HEK293 (cell line): ENCODE data around the gene CSMD2.

ENCODE experiments used
- CTCF ChIA-PET: fragments of 350-600 bp; formaldehyde crosslinking; extraction: SDS; loops from one replicate; lab custom pipeline; 2021; ENCODE audit warnings: antibody characterized with exemption; lab: Yijun Ruan, JAX
- POLR2A ChIA-PET: fragments of 300-600 bp; formaldehyde crosslinking; extraction: SDS; loops from one replicate; lab custom pipeline; 2020; ENCODE audit warnings: antibody characterized with exemption, inconsistent platforms; lab: Yijun Ruan, JAX
- H3K27ac ChIP-seq: fragments of 200-500 bp; sonication (Bioruptor generic); 2 replicates; pipeline ENCODE4 v1.5.1; 2014; ENCODE audit warnings: low read depth, low read length, control low read depth, inconsistent platforms; ENCODE audit errors: extremely low read depth
- H3K36me3 ChIP-seq, 2 experiments: fragments of 200-500 bp in 1 of 2; sonication (Bioruptor generic) in 1 of 2; 1 replicate in 1 of 2; 2 replicates in 1 of 2; pipeline ENCODE4 v1.5.1; 2014 to 2017; ENCODE audit warnings: inconsistent platforms in 2 of 2, low read length in 2 of 2; ENCODE audit not compliant: control insufficient read depth in 2 of 2, insufficient read depth in 1 of 2
- H3K4me1 ChIP-seq: fragments of 200-500 bp; sonication (Bioruptor generic); 2 replicates; pipeline ENCODE4 v1.5.1; 2014; ENCODE audit warnings: mild to moderate bottlenecking, low read length, inconsistent platforms; ENCODE audit not compliant: control insufficient read depth, insufficient read depth
- H3K4me3 ChIP-seq: 2 replicates; pipeline ENCODE4 v1.5.1; 2011; ENCODE audit warnings: low read depth, mild to moderate bottlenecking, control low read depth, low read length, moderate library complexity
- H3K9me3 ChIP-seq: fragments of 200-500 bp; sonication (Bioruptor generic); 2 replicates; pipeline ENCODE4 v1.5.1; 2014; ENCODE audit warnings: low read depth, low read length, inconsistent platforms; ENCODE audit not compliant: control insufficient read depth, insufficient read depth
- FEZF1 ChIP-seq: fragments of 450-650 bp; formaldehyde crosslinking; IDR thresholded peaks from 2 replicates; pipeline ENCODE4 v1.5.1; 2016; ENCODE audit warnings: missing biosample characterization, missing genetic modification characterization
- GLIS2 ChIP-seq: fragments of 450-650 bp; formaldehyde crosslinking; IDR thresholded peaks from 2 replicates; pipeline ENCODE4 v1.5.1; 2016; ENCODE audit warnings: missing biosample characterization, missing genetic modification characterization
- SCRT1 ChIP-seq: fragments of 450-650 bp; formaldehyde crosslinking; IDR thresholded peaks from 2 replicates; pipeline ENCODE4 v1.5.1; 2016; ENCODE audit warnings: missing biosample characterization, missing genetic modification characterization, borderline replicate concordance
- SP7 ChIP-seq: fragments of 450-650 bp; formaldehyde crosslinking; IDR thresholded peaks from 2 replicates; pipeline ENCODE4 v1.5.1; 2016; ENCODE audit warnings: missing biosample characterization, missing genetic modification characterization
- ZNF140 ChIP-seq: fragments of 450-650 bp; formaldehyde crosslinking; IDR thresholded peaks from 2 replicates; pipeline ENCODE4 v1.5.1; 2016; ENCODE audit warnings: missing biosample characterization, missing genetic modification characterization
- ZNF157 ChIP-seq: fragments of 450-650 bp; formaldehyde crosslinking; IDR thresholded peaks from 2 replicates; pipeline ENCODE4 v1.5.1; 2016; ENCODE audit warnings: missing biosample characterization, missing genetic modification characterization
- ZNF184 ChIP-seq: fragments of 450-650 bp; IDR thresholded peaks from 2 replicates; pipeline ENCODE4 v1.5.1; 2018; ENCODE audit warnings: missing biosample characterization, mild to moderate bottlenecking, missing genetic modification characterization
- ZNF202 ChIP-seq: fragments of 450-650 bp; formaldehyde crosslinking; IDR thresholded peaks from 2 replicates; pipeline ENCODE4 v1.5.1; 2016; ENCODE audit warnings: missing biosample characterization, missing genetic modification characterization, borderline replicate concordance
- ZNF239 ChIP-seq: fragments of 450-650 bp; formaldehyde crosslinking; IDR thresholded peaks from 2 replicates; pipeline ENCODE4 v1.5.1; 2016; ENCODE audit warnings: missing biosample characterization, missing genetic modification characterization
- ZNF311 ChIP-seq: fragments of 450-650 bp; formaldehyde crosslinking; IDR thresholded peaks from 2 replicates; pipeline ENCODE4 v1.5.1; 2017; ENCODE audit warnings: missing biosample characterization, missing genetic modification characterization, borderline replicate concordance
- ZNF433 ChIP-seq: fragments of 450-650 bp; formaldehyde crosslinking; IDR thresholded peaks from 2 replicates; pipeline ENCODE4 v1.5.1; 2016; ENCODE audit warnings: missing biosample characterization, missing genetic modification characterization, low read depth
- ZNF510 ChIP-seq: fragments of 450-650 bp; formaldehyde crosslinking; IDR thresholded peaks from 2 replicates; pipeline ENCODE4 v1.5.1; 2018; ENCODE audit warnings: mild to moderate bottlenecking, missing genetic modification characterization, missing biosample characterization; ENCODE audit not compliant: insufficient replicate concordance
- ZNF610 ChIP-seq: fragments of 450-650 bp; formaldehyde crosslinking; IDR thresholded peaks from 2 replicates; pipeline ENCODE4 v1.5.1; 2016; ENCODE audit warnings: missing biosample characterization, missing genetic modification characterization, borderline replicate concordance
- ZNF621 ChIP-seq: fragments of 450-650 bp; formaldehyde crosslinking; IDR thresholded peaks from 2 replicates; pipeline ENCODE4 v1.5.1; 2017; ENCODE audit warnings: missing biosample characterization, missing genetic modification characterization
- ZNF654 ChIP-seq: fragments of 450-650 bp; formaldehyde crosslinking; IDR thresholded peaks from 2 replicates; pipeline ENCODE4 v1.5.1; 2016; ENCODE audit warnings: low read depth, missing biosample characterization, missing genetic modification characterization
- ZNF837 ChIP-seq: fragments of 450-650 bp; formaldehyde crosslinking; IDR thresholded peaks from 2 replicates; pipeline ENCODE4 v1.5.1; 2016; ENCODE audit warnings: missing biosample characterization, missing genetic modification characterization
- TF ChIP-seq, protein P1 (sequence below): fragments of 450-650 bp; formaldehyde crosslinking; IDR thresholded peaks from 2 replicates; pipeline ENCODE4 v1.5.1; 2016; ENCODE audit warnings: missing biosample characterization, missing genetic modification characterization
- TF ChIP-seq, protein P2 (sequence below): fragments of 450-650 bp; formaldehyde crosslinking; IDR thresholded peaks from 2 replicates; pipeline ENCODE4 v1.5.1; 2017; ENCODE audit warnings: missing biosample characterization, missing genetic modification characterization
- TF ChIP-seq, protein P3 (sequence below): fragments of 450-650 bp; formaldehyde crosslinking; IDR thresholded peaks from 2 replicates; pipeline ENCODE4 v1.5.1; 2016; ENCODE audit warnings: missing biosample characterization, missing genetic modification characterization
- TF ChIP-seq, protein P4 (sequence below): fragments of 450-650 bp; formaldehyde crosslinking; IDR thresholded peaks from 2 replicates; pipeline ENCODE4 v1.5.1; 2017; ENCODE audit warnings: missing biosample characterization, missing genetic modification characterization
- TF ChIP-seq, protein P5 (sequence below): fragments of 450-650 bp; formaldehyde crosslinking; IDR thresholded peaks from 2 replicates; pipeline ENCODE4 v1.5.1; 2016; ENCODE audit warnings: missing biosample characterization, missing genetic modification characterization, borderline replicate concordance

CSMD2 gene

DNA sequence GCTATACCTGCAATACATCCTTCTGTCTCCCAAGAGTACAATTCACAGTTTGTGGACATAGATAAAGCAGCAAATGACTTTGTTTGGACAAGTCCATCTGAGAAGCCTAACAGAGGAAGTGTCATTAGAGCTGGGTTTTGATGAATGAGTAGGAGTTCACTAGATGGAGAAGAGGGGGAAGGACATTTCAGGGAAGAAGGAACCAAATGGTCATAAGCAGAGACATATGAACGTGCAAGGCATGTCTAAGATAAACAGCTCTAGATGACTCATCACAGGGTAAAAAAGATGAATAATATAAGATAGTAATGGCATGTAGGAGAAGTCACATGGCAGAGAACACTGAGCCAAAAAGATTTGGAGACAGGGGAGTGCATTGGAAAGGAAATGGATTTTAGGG is 246.7 kb downstream of the CSMD2 start:
- Histone ChIP-seq H3K27ac (no peak overlapping the region), H3K9me3 (no peaks in the 10 kb centered on the region), H3K4me3 (no peak overlapping the region), H3K36me3 (no peaks in the 10 kb centered on the region), H3K4me1 (no peaks in the 10 kb centered on the region)
- POLR2A ChIA-PET = no interaction called here
- TF ChIP-seq ZNF239 (tag by site-specific recombination) = no peak
- TF ChIP-seq, protein P1, sequence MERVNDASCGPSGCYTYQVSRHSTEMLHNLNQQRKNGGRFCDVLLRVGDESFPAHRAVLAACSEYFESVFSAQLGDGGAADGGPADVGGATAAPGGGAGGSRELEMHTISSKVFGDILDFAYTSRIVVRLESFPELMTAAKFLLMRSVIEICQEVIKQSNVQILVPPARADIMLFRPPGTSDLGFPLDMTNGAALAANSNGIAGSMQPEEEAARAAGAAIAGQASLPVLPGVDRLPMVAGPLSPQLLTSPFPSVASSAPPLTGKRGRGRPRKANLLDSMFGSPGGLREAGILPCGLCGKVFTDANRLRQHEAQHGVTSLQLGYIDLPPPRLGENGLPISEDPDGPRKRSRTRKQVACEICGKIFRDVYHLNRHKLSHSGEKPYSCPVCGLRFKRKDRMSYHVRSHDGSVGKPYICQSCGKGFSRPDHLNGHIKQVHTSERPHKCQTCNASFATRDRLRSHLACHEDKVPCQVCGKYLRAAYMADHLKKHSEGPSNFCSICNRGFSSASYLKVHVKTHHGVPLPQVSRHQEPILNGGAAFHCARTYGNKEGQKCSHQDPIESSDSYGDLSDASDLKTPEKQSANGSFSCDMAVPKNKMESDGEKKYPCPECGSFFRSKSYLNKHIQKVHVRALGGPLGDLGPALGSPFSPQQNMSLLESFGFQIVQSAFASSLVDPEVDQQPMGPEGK (tag by site-specific recombination) = no peak
- TF ChIP-seq, protein P2, sequence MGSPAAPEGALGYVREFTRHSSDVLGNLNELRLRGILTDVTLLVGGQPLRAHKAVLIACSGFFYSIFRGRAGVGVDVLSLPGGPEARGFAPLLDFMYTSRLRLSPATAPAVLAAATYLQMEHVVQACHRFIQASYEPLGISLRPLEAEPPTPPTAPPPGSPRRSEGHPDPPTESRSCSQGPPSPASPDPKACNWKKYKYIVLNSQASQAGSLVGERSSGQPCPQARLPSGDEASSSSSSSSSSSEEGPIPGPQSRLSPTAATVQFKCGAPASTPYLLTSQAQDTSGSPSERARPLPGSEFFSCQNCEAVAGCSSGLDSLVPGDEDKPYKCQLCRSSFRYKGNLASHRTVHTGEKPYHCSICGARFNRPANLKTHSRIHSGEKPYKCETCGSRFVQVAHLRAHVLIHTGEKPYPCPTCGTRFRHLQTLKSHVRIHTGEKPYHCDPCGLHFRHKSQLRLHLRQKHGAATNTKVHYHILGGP = no peak
- TF ChIP-seq, protein P3, sequence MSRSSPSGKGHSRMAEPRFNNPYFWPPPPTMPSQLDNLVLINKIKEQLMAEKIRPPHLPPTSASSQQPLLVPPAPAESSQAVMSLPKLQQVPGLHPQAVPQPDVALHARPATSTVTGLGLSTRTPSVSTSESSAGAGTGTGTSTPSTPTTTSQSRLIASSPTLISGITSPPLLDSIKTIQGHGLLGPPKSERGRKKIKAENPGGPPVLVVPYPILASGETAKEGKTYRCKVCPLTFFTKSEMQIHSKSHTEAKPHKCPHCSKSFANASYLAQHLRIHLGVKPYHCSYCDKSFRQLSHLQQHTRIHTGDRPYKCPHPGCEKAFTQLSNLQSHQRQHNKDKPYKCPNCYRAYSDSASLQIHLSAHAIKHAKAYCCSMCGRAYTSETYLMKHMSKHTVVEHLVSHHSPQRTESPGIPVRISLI (tag by site-specific recombination) = no peak
- CTCF ChIA-PET = no interaction called here

DNA sequence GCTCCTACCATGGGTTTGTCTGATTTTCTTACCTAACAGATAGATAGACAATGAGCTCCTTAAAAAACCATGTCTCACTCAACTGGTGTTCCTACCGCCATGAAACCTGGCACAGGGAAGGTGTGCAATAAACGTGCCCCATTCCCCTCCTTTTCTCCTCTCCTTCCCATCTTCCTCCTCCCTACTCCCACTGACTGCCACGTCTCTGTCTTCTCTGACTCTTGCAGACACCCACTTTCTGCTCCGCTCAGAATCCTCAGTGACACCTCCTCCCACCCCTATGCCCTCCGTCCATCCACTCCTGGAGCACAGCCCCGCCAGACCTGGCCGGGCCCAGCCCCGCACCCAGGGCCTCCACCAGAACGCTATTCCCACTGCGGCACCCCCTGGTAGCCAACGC is 248.2 kb downstream of the CSMD2 start:
- H3K4me1 ChIP-seq = no peaks in the 10 kb centered on the region
- ChIA-PET CTCF (no interaction called here), POLR2A (no interaction called here)
- H3K4me3 ChIP-seq = no peak overlapping the region
- no peaks in the 10 kb centered on the region for H3K9me3 ChIP-seq
- no peak for TF ChIP-seq ZNF654 (tag by site-specific recombination)
- no peak for TF ChIP-seq ZNF140
- TF ChIP-seq ZNF311 (tag by site-specific recombination) = no peak
- no peak for TF ChIP-seq ZNF184 (tag by site-specific recombination)
- TF ChIP-seq SCRT1 (tag by site-specific recombination) = no peak
- TF ChIP-seq ZNF610 = no peak
- no peak for TF ChIP-seq FEZF1 (tag by site-specific recombination)
- H3K27ac ChIP-seq = no peak overlapping the region
- H3K36me3 ChIP-seq = no peaks in the 10 kb centered on the region

DNA sequence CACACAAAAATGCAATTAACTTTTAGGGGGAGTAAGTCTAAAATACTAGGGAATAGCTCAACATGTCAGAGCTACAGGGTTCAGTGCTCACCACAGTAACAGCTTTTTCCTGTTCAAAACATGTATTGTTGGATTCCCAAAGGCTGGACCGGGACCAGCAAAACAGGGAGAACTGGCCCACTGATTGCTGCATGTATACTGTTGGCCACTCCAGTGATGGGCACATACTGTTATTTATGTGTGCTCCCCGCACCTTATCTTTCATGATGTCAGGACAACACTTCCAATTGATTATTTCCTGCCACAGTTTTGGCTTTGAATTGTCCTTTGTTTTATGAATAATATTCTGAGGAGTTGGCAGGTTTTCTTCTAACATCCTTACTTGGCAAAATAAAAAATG is 250.5 kb downstream of the CSMD2 start:
- H3K9me3 ChIP-seq = no peaks in the 10 kb centered on the region
- ChIA-PET CTCF (no interaction called here), POLR2A (no interaction called here)
- TF ChIP-seq, protein P4, sequence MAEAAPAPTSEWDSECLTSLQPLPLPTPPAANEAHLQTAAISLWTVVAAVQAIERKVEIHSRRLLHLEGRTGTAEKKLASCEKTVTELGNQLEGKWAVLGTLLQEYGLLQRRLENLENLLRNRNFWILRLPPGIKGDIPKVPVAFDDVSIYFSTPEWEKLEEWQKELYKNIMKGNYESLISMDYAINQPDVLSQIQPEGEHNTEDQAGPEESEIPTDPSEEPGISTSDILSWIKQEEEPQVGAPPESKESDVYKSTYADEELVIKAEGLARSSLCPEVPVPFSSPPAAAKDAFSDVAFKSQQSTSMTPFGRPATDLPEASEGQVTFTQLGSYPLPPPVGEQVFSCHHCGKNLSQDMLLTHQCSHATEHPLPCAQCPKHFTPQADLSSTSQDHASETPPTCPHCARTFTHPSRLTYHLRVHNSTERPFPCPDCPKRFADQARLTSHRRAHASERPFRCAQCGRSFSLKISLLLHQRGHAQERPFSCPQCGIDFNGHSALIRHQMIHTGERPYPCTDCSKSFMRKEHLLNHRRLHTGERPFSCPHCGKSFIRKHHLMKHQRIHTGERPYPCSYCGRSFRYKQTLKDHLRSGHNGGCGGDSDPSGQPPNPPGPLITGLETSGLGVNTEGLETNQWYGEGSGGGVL (tag by site-specific recombination) = no peak
- no peak for TF ChIP-seq ZNF157 (tag by site-specific recombination)
- no peak for TF ChIP-seq ZNF510 (tag by site-specific recombination)
- no peak for TF ChIP-seq ZNF202 (tag by site-specific recombination)
- TF ChIP-seq, protein P5, sequence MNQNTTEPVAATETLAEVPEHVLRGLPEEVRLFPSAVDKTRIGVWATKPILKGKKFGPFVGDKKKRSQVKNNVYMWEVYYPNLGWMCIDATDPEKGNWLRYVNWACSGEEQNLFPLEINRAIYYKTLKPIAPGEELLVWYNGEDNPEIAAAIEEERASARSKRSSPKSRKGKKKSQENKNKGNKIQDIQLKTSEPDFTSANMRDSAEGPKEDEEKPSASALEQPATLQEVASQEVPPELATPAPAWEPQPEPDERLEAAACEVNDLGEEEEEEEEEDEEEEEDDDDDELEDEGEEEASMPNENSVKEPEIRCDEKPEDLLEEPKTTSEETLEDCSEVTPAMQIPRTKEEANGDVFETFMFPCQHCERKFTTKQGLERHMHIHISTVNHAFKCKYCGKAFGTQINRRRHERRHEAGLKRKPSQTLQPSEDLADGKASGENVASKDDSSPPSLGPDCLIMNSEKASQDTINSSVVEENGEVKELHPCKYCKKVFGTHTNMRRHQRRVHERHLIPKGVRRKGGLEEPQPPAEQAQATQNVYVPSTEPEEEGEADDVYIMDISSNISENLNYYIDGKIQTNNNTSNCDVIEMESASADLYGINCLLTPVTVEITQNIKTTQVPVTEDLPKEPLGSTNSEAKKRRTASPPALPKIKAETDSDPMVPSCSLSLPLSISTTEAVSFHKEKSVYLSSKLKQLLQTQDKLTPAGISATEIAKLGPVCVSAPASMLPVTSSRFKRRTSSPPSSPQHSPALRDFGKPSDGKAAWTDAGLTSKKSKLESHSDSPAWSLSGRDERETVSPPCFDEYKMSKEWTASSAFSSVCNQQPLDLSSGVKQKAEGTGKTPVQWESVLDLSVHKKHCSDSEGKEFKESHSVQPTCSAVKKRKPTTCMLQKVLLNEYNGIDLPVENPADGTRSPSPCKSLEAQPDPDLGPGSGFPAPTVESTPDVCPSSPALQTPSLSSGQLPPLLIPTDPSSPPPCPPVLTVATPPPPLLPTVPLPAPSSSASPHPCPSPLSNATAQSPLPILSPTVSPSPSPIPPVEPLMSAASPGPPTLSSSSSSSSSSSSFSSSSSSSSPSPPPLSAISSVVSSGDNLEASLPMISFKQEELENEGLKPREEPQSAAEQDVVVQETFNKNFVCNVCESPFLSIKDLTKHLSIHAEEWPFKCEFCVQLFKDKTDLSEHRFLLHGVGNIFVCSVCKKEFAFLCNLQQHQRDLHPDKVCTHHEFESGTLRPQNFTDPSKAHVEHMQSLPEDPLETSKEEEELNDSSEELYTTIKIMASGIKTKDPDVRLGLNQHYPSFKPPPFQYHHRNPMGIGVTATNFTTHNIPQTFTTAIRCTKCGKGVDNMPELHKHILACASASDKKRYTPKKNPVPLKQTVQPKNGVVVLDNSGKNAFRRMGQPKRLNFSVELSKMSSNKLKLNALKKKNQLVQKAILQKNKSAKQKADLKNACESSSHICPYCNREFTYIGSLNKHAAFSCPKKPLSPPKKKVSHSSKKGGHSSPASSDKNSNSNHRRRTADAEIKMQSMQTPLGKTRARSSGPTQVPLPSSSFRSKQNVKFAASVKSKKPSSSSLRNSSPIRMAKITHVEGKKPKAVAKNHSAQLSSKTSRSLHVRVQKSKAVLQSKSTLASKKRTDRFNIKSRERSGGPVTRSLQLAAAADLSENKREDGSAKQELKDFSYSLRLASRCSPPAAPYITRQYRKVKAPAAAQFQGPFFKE = no peak
- TF ChIP-seq ZNF433 = no peak
- TF ChIP-seq ZNF621 (tag by site-specific recombination) = no peak
- no peak for TF ChIP-seq SP7
- TF ChIP-seq GLIS2 (tag by site-specific recombination) = no peak
- no peak for TF ChIP-seq ZNF837

More for the DNA sequence above, 250.5 kb downstream of the CSMD2 start:
- Histone ChIP-seq H3K4me3 (no peak overlapping the region), H3K36me3 (no peaks in the 10 kb centered on the region), H3K4me1 (no peaks in the 10 kb centered on the region), H3K27ac (no peak overlapping the region)
